Ureter (tissue), 1 donor: ENCODE data around the gene DPP7. TPM values are rescaled to one million over a fixed set of nuclear protein-coding genes. Genes with fewer than 3 reads are reported as not detected.

ENCODE experiments used
- DNase-seq: peaks from one replicate; pipeline ENCODE4 v3.0.0-alpha.2; 2020; ENCODE audit warnings: low spot score
- total RNA-seq: library from RNA; stranded (reverse); gene quantifications from one replicate; pipeline ENCODE4 v1.2.4, GENCODE V29; 2023
- donor health status: DM: yes; HTN: yes; CAD: no.

The DPP7 gene
- total RNA-seq, result 157 TPM

- DNase-seq, result peak; percentile 67
Measured at GRCh38 chr9:137114613-137115393, at the start of gene DPP7. Gene DPP7 (minus strand): TSS chr9:137114733. CDS start chr9:137114713, 20 bp downstream.

GRCh38 chr9:137163805-137164204, 49.3 kb upstream of the DPP7 start:
- no peak for DNase-seq

- no peak for DNase-seq
Measured at GRCh38 chr9:137163365-137163715, 48.8 kb upstream of the DPP7 start.

DNA sequence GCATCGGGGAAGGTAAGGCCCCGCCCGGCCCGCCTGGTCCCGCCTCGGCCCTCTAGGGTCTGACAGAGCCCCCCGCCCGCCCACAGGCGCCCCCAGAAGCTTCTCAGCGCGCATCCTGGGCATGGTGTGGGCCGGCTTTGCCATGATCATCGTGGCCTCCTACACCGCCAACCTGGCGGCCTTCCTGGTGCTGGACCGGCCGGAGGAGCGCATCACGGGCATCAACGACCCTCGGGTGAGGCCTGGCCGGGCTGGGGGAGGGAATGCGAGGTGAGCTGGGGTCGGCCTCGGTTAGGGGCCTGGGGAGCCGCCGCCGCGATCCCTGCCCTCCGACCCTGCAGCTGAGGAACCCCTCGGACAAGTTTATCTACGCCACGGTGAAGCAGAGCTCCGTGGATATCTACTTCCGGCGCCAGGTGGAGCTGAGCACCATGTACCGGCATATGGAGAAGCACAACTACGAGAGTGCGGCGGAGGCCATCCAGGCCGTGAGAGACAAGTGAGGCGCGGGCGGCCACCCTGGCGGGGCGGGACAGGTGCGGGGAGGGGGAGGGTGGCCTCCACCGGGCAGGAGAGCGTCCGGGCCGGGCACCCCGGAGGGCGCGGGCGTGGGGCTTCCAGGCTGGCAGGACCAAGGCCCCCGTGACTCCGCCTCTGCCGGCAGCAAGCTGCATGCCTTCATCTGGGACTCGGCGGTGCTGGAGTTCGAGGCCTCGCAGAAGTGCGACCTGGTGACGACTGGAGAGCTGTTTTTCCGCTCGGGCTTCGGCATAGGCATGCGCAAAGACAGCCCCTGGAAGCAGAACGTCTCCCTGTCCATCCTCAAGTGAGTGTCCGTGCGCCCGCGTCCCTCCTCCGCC, 48.2 kb upstream of the DPP7 start:
- no peak for DNase-seq

DNA sequence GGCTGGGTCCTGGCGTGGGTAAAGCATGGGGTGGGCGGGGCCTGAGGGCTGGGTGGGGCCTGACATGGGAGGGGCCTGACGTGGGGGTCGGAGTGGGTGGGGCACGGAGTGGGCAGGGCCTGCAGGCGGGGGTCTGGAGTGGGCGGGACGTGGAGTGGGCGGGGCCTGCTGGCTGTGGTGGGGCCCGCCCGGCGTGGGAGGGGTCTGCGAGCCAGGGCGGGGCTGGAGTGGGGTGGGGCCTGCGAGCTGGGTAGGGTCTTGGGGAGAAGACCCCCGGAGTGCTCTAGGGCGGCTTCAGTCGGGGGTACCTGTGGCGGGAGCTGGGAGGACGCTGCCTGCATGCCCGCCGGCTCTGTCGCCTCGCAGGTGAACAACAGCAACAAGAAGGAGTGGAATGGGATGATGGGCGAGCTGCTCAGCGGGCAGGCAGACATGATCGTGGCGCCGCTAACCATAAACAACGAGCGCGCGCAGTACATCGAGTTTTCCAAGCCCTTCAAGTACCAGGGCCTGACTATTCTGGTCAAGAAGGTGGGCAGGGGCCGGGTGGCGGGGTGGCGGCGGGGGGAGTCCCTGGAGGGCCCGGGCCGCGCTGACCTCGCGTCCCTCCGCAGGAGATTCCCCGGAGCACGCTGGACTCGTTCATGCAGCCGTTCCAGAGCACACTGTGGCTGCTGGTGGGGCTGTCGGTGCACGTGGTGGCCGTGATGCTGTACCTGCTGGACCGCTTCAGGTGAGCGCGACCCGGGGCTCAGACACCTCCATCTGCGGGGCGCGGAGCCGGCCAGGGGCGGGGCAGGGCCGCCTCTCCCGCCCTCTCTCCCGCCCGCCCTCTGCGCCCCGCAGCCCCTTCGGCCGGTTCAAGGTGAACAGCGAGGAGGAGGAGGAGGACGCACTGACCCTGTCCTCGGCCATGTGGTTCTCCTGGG, 47.3 kb upstream of the DPP7 start:
- no peak for DNase-seq

DNA sequence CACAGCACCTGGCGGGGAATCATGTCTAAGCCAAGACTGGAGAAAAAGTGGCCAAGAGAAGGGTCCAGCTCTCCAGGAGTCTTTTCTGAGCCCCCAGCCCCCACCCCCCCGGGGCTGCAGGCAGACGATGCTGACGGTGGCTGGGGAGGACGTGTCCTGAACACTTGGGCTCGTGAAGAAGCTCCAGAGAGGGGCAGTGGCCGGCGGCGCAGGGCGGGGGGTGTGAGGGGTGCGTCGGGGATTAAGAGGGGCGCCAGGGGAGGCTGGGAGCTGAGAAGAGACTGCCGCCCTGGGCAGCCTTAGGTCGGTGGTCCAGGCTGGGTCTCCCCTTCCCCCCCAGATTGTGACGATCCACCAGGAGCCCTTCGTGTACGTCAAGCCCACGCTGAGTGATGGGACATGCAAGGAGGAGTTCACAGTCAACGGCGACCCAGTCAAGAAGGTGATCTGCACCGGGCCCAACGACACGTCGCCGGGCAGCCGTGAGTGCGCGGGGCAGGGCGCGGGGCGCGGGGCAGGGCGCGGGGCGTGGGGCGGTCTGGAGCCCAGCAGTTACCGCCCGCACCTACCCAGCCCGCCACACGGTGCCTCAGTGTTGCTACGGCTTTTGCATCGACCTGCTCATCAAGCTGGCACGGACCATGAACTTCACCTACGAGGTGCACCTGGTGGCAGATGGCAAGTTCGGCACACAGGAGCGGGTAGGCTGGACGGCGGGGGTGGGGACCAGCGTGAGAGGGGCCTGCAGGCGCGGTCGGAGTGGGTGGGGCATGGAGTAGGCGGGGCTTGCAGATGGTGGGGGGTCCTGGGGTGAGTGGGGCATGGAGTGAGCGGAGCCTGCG, 46.4 kb upstream of the DPP7 start:
- DNase-seq, result no peak

DNA sequence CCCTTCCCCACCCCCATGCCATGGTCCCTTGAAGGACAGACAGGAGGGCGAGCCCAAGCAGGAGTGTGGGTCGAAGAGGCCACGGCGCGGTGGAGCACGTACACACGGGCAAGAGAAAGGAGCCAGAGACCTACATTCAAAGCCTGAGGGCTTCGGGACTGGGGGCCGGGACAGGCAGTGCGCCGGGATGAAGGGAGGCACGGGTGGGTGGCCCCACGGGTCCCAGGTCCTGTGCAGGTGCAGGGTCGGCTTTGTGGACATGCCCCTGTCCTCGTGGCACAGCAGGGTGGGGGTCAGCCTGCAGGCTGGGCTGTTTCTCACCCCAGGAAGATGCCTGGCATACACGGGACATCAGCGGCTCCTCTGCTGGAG, 45.5 kb upstream of the DPP7 start:
- no peak for DNase-seq

- DNase-seq, result no peak
Measured at GRCh38 chr9:137159105-137160053, 44.8 kb upstream of the DPP7 start.

- DNase-seq, result no peak
Measured at GRCh38 chr9:137158625-137159024, 44.1 kb upstream of the DPP7 start.

GRCh38 chr9:137157618-137158415, 43.3 kb upstream of the DPP7 start:
- no peak for DNase-seq

GRCh38 chr9:137156567-137157375, 42.2 kb upstream of the DPP7 start:
- DNase-seq, result no peak

DNA sequence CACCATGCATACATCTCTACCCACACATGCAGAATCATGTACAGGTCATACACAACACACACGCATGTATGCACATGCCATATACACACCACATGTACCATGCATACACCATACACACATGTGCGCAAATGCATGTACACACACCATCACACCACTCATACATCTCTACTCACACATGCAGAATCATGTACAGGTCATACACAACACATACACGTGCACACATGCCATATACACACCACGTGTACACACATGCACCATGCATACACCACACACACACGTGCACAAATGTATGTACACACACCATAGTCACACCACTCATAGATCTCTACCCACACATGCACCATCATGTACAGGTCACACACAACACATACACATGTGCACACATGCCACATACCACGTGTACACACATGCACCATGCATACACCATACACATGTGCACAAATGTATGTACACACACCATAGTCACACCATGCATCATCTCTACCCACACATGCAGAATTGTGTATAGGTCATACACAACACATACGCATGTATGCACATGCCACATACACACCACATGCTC, 38.4 kb upstream of the DPP7 start:
- DNase-seq, result no peak

GRCh38 chr9:137150617-137151457, 36.3 kb upstream of the DPP7 start:
- no peak for DNase-seq

DNA sequence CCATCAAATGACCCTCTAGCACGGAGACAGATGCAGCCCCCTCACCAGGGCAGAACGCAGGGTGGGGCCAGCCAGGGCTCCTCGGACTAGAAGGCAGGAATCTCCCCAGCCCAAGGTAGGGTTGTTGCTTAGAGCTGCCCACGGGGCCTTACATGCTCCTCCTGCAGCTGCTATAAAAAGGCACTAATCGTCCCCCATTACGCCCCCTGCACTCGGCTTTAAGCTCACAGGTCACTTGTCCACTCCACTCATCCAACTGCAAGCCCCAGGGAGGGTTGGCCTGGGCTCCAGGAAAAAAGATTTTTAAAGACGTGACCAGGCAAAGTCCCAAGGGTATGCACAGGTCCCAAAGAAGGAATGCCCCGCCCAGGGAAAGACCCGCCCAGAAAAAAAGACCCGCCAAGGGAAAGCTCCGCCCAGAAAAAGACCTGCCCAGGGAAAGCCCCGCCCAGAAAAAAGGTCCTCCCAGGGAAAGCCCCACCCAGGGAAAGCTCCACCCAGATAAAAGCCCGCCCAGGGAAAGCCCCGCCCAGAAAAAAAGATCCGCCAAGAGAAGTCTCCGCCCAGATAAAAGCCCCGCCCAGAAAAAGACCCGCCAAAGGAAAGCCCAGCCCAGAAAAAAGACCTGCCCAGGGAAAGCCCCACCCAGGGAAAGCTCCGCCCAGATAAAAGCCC, 35.5 kb upstream of the DPP7 start:
- DNase-seq, result no peak

- DNase-seq, result no peak
Measured at GRCh38 chr9:137149363-137149762, 34.8 kb upstream of the DPP7 start.

DNA sequence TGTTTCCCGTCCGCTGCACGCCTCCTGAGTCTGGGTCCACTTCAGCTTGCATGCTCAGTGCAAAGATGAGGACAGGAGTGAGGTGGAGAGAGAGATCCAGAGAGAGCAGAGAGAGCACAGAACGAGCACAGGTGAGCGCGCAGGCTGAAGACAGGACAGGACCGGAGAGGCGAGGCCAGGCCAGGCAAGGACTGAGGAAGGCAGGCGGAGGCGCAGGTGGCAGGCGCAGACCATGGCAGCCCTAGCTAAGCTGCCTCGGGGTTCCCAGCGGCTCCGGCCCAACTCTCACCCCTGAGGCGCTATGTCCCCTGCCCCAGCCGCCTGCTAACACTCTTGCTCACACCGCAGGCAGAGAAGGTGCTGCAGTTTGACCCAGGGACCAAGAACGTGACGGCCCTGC, 34.1 kb upstream of the DPP7 start:
- no peak for DNase-seq
